Measurements from ENCODE around the gene LAMB3.
A peak's percentile ranks its signal among the peaks of the same experiment; 100 is the strongest.

LAMB3 gene

GRCh38 chr1:209618291-209618690 is 33.9 kb downstream of the LAMB3 start:
- no peak for DNase-seq (ENCODE audit: low read depth in 2 of 2)

DNA sequence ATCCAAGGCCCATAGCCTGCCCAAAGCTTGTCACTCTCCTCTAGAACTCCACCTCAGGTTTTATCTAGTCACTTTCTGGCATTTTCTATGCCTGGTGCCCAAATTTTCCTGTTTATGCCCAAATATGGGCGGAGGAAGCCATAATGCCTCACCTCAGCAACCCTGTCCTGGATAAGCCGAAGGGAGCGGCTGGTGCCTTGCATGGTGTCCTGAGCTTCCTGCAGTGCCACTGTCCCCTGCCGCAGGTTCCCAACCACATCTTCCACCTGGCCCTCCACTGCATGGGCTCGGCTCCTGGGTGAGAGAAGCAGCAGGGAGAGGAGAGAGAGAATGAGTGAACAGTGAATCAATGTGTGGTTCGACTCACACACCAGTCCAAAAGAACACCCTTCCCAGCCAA is 34.5 kb downstream of the LAMB3 start:
- no peak for DNase-seq (ENCODE audit: low read depth in 2 of 2)

DNA sequence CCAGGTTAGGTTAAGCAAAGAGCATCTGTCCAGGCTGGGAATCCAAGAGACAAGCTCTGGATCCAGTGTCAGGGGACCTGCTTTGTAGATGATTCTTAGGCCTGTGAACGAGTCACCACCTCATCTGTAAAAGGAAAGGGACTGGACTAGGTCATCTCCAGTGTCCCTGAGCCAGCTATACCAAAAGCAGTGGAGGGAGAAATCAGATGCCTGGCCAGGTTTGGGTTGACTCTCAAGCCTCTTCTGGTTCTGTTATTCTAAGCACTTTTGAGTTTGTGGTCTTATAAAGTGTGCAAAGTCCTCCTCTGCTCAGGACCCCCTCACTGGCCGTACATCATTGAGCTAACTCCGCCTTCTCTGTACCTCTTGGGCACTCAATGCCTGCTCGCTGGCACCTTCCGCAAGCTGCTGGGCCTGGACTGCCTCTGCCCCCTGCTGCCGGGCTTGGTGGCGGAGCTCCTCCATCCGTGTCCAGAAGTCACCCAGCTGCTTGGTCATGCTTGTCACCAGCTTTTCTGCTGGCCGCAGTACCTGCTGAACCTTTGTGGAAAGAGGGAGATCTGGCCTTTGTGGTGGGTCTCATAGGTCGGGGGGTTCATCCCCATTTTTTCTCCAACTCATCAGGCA is 35.1 kb downstream of the LAMB3 start:
- no peak for DNase-seq (ENCODE audit: low read depth in 2 of 2)

- no peak for DNase-seq (ENCODE audit: low read depth in 2 of 2)
These were observed 35.7 kb downstream of the LAMB3 start for GRCh38 chr1:209616366-209617046.

- no peak for DNase-seq (ENCODE audit: low read depth in 2 of 2)
These were observed 37.3 kb downstream of the LAMB3 start for GRCh38 chr1:209614906-209615305.

GRCh38 chr1:209614151-209614420 is 38.1 kb downstream of the LAMB3 start:
- DNase-seq (ENCODE audit: low read depth in 2 of 2): no peak

DNA sequence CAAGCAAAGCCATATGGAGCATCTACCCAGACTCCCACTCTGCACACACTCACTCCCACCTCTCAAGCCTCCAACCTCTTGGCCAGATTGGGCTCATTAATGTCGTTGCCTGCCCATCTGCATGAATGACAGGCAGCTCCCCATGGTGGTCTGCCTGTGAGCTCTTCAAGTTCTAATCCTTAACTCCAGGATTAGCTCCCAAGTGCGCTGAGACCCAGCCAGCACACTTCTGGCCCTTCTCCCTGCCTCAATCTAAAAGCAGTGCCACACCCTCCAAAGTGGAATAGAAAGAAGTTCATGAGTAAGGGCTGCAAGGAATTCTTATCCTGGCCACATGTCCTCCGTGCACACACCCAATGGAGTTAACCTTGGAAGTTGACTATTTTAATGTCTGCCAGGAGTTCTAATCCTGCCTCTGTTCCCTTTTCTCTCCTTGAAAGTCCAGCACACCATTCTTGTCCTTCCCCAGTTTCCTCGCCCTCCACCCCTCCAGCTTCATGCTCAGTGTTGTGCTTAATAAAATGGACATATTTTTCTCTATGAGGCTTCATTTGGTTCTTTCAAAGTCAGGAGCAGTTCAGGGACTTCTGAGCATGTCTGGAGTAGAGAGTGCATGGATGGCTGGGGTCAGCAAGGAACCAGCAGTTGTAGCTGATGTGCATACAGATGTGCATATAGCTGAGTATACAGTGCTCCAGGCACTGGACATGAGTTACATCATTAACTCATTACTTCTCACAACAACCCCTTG is 38.6 kb downstream of the LAMB3 start:
- DNase-seq (ENCODE audit: low read depth in 2 of 2): no peak

GRCh38 chr1:209612646-209613399 is 39.4 kb downstream of the LAMB3 start:
- DNase-seq (ENCODE audit: low read depth in 2 of 2): no peak

DNA sequence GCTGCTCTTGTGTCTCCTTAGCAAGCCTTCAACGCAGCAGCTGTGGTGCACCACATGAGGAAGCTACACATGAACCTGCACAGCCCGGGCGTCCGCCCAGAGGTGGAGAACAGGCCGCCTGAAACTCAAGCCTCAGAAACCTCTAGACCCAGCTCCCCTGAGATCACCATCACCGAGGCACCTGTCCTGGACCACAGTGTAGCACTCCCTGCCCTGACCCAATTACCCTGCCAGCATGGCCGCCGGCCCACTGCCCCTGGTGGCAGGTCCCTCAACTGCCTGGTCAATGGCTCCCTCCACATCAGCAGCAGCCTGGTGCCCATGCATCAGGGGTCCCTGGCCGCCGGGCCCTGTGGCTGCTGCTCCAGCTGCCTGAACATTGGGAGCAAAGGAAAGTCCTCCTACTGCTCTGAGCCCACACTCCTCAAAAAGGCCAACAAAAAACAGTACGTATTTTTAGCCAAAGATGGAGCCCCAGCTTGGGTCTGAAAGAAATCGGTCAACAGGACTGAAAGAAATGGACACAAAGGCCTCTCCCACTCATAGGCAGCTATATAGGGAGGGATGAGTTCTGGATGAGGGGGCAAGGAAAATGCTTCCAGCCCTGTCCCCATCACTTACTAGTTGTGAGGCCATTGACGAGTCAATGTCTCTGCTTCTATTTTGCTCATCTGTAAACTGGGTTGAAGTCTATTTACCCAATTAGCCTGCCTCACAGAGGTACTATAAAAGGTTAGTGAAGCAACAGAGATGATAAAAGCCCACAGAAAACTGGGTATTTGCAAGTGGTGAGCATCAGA is 40.3 kb downstream of the LAMB3 start:
- DNase-seq (ENCODE audit: low read depth in 2 of 2): no peak

- no peak for DNase-seq (ENCODE audit: low read depth in 2 of 2)
These were observed 41.7 kb downstream of the LAMB3 start for GRCh38 chr1:209610631-209610905.

DNA sequence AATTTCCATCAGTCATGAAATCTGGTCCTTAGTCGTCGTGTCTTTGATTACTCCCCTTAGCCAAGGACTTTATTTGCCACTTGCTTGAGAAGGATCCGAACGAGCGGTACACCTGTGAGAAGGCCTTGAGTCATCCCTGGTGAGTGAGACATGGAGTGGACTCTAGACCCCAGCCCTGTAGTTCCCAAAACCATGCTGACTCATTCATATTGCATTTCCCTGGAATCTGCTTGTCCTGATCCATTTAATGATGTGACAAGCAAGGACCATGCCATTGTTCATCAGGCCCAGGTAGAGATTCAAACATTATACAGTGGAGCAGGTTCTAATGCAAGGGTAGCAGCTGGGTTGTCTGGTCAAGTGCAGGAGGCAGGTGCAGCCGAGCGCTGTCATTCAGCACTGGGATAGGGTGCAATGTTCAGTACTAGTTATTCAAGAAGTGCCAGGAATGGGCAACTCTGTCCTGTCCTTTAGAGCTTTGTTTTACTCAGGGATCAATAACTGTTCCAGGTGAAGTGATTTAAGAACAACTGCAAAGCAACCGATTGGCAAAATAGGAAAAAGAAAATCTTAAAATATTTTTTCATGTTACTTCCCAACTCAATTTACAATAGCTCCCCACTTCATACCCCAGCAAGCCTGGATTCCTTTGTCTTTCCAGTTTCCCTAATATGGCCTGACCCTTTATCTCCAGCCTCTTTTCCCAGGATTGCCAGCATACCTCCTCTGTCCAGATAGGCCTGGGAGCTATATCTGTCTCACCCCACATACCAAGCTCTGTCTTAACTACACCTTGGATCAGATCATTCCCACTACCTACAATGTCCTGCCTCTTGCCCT is 42.2 kb downstream of the LAMB3 start:
- no peak for DNase-seq (ENCODE audit: low read depth in 2 of 2)

DNA sequence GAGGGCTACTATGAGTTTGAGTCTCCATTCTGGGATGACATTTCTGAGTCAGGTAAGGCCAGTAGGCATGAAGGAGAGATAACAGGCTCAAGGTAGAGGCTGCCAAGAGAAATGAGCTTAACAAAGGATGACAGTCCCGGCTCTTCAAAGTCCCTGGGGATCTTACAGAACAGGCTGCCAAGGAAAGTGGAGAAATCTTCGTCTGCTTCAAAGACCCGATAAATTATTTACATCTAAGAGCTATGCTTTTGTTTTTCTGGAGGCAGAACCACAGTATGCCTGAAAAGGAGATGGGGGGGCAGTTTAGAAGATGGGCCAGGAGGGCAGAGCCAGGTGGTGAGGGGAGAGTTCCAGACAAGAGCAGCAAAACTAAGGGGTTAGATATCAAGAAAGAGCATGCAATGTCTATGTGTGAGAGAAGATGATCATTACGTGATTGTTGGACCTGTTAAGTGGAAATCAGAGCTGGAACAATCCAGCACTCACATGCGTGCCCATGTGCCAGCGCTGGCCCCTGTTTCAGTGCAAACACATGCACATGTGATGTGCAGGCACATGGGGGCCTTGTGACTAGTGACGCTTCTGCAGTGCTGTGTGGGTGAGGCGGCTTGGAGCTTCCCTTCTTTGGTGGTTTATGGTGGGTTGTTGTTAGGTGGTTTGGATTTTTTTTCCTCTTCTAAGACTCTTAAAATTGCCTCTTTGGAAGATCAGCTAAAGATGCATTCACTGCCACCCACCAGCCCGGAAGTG is 43.0 kb downstream of the LAMB3 start:
- DNase-seq (ENCODE audit: low read depth in 2 of 2): no peak

- DNase-seq (ENCODE audit: low read depth in 2 of 2): no peak
These were observed 44.4 kb downstream of the LAMB3 start for GRCh38 chr1:209607795-209608178.

- DNase-seq (ENCODE audit: low read depth in 2 of 2): peak; percentile 3 to 24
These were observed 45.0 kb downstream of the LAMB3 start for GRCh38 chr1:209607102-209607794.

DNA sequence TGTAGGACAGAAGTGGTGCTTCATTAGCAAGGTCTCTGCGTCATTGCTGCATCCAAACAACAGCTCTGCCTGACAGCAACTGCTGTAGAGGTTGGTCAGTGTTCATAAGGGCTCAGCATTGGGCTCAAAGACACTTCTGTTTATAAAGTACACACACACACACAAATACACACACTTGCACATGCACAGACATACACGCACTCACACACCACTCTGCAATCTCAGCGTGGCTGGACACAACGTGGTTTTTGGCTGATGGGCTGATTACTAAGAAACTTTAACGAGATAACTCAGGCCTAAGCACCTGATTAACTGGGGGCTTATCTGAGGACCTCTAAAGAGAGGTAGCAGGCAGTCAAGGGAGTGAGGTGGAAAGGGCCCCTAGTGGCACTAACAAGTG is 48.3 kb downstream of the LAMB3 start:
- no peak for DNase-seq (ENCODE audit: low read depth in 2 of 2)

DNA sequence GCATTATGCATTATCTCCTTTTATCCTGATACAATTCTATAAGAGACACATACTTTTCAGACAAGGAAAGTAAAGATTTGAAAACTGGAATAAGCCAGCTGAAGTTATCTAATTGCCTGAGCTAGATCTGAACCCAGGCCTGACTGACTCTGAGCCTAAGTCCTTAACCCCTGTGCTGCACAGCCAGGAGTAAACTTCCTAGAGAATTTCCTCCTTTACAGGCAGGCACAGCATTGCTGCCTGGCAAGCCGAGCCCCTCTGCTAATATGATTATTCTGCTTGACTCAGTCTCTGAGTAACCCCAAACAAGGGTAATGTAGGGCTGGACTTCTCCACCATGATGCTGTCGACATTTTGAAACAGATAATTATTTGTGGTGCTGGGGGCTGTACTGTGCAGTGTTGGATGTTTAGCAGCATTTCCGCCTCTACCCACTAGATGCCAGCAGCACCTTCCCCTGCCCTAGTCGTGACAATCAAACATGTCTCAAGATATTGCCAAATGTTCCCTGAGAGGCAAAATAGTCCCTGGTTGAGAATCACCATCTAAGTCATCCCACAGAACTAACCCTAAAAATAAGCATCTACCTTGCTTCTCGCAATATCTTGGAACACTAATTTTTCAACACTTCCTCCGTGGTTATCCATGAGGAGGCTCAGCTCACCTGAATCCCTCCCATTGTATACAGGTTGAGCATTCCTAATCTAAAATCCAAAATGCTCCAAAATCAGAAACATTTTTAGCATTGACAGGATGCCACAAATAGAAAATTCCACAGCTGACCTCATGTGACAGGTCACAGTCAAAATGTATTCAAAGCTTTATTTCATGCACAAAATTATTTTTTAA is 50.2 kb downstream of the LAMB3 start:
- no peak for DNase-seq (ENCODE audit: low read depth in 2 of 2)

DNA sequence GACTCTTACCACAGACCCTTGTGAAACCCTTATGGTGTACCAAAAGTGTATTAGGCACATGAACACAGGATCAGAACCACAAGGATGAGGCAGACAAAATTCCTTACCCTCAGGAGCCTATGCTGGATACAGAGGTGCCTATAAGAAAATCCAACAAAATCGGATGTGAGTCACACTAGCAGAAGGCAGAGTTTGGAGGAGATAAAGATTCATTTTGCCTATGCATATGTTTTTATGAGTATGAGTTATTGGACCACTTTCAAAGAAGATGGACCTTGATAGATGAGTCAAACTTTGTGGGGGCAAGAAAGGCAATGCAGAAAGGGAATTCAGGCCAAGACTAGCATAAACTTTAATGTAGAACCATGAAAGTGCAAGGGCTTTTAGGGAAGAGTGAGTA is 51.7 kb downstream of the LAMB3 start:
- DNase-seq (ENCODE audit: low read depth in 2 of 2): no peak

DNA sequence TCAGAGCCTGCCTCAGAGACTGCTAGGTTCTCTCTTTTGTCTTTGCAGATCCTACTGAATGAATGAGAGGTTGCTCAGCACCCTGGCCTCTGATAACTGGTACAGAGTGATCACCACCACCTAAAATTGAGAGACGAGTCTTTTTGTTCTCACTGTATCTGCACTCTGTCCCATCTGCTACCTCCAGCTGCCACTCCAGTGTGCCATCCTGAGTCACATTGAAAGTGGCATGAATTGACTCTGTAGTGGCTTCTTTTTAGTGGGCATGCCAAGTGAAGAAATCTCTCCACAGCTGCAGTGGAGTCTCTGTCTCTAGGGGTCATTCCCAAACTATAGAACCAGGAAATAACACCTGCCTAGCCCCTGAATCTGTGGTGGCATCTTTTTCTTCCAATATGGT is 54.0 kb downstream of the LAMB3 start:
- no peak for DNase-seq (ENCODE audit: low read depth in 2 of 2)

DNA sequence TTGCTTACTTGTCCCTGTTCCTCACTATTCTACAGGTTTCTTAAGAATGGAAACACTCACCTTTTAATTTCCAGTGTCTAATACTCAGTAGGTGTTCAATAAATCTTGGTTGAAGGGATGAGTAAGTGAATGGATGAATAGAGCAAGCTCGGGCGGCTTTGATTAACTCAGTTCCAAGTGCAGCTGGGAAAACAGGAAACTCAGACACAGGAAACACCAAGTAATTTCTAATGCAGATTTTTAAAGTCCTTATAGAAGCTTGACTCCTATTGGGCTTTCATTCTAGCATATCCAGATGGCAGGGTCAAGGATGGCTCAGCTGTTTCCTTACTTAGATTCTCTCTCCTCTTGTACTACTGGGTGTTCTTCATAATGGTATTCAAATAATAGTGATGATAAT is 54.7 kb downstream of the LAMB3 start:
- DNase-seq (ENCODE audit: low read depth in 2 of 2): no peak

All from stimulated activated CD4-positive, alpha-beta T cell treated with anti-CD3 and anti-CD28 coated beads, Interleukin-12 subunit alpha, Interleukin-12 subunit beta, amount 100 ng/mL, for 24 hours (primary cell).